Amniotic stem cell (primary cell): ENCODE data around the gene NUP35.

Experiments used
- DNase-seq: peaks from one replicate; lab custom pipeline; 2025; lab: John Stamatoyannopoulos, UW

Gene NUP35, protein sequence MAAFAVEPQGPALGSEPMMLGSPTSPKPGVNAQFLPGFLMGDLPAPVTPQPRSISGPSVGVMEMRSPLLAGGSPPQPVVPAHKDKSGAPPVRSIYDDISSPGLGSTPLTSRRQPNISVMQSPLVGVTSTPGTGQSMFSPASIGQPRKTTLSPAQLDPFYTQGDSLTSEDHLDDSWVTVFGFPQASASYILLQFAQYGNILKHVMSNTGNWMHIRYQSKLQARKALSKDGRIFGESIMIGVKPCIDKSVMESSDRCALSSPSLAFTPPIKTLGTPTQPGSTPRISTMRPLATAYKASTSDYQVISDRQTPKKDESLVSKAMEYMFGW

GRCh38 chr2:183124222-183124956, at the start of gene NUP35:
NUP35 (plus strand) TSS chr2:183124443; CDS start chr2:183124458, 15 bp downstream.
- DNase-seq = peak; percentile 97

DNA sequence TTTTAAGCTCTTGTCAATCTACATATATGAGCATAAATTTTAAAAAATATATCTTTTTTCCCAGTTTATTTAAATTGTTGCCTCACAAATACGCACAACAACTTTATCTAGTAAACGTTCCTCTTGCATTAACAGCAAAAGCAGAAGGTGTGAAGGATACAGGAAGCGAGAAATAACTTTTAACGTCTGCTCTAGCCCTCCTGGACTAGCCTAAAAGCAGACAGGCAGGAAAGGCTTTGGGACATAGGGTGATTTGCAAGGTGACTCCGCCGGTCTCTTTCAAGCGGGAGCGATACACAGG, 46.1 kb upstream of the NUP35 start:
- DNase-seq = no peak

DNA sequence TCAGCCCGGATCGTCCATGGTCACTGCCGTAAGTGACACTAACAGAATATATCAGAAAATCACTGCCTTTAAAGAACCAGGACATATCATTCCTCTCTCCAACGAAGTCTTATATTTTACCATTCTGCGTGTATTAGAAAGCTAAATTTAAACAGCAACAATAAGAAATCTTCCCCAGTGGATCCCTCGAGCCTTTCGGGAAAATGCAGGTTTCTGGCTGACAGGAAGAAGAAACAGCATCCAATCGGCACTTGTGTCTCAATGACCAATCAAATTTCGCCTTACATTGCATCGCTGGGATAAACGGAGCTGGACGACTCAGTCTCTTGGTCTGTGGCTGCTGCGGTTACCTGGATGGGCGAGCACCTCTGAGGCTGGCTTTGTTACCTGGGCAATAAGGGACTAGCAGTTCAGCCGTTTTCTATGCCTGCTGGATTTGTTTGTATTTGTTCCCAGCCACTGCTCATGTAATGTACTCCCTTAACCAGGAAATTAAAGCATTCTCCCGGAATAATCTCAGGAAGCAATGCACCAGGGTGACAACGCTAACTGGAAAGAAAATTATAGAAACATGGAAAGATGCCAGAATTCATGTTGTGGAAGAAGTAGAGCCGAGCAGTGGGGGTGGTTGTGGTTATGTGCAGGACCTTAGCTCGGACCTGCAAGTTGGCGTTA, 45.6 kb upstream of the NUP35 start, which contains the start of gene DUSP19:
DUSP19 (plus strand) TSS at position 284 of the 675 bp plus-strand sequence; CDS start at position 471, 187 bp downstream.
- peak; percentile 64 for DNase-seq

- DNase-seq = no peak
Observed at GRCh38 chr2:183079139-183079775, 45.0 kb upstream of the NUP35 start.

DNA sequence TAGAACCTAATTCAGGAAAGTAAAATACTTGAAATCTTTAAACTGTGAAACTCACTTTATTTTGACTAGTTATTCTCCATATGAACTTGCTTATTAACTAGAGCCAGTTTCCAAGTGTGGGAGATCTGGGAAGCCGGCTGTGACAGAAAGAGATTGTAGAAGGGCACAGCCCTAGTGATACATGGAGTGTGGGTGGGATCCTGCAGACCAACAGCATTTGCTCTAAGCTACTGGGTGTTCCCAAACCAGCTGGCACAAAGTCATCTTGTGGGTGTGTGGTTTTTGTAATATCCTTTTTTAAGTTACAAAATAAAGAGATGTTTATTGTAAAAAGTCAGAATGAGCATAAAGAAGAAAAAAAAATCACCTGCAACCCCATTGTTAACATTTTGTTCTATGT, 42.3 kb upstream of the NUP35 start:
- DNase-seq = no peak

DNA sequence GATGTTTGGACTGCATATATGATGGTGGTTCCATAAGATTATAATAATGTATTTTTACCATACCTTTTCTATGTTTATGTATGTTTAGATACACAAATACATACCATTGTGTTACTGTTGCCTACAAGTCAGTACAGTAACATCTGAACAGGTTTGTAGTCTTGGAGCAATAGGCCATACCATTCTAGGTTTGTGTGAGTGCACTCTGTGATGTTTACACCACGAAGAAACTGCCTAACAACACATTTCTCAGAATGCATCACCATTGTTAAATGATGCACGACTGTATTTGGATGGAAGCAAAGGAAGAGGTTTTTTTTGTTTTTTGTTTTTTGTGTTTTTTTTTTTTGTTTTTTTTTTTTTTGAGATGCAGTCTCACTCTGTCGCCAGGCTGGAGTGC, 36.2 kb upstream of the NUP35 start:
- no peak for DNase-seq

DNA sequence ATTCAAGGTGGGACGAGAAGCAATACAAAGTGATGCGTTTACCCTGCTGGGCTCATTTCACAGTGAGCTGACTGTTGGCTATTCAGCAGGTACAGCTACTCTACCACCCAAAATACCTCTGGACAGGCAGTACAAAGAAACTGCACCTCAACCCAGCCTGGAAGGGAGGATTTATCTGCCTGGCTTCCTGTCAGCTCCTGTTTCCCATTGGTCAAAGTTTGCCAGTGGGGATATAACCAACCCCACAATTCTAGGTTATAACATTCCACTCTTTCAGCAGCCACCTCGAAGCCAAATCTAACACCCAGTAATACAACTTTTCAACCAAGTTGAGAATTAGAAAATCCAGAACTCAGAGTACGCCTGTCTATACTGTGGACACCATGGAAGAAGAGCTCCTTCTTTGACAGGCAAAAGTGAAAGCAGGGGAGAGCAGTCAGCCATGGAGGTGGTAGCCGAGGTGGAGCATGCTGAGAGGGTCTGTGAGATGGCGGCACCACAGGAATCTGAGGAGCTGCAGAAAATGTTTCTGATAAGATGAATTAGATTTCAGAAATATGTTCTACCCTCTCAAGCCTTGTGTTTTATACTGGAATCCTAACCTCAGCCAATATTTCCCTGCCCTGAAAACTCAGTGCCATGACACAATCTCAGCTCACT, 34.9 kb upstream of the NUP35 start:
- DNase-seq = no peak

DNA sequence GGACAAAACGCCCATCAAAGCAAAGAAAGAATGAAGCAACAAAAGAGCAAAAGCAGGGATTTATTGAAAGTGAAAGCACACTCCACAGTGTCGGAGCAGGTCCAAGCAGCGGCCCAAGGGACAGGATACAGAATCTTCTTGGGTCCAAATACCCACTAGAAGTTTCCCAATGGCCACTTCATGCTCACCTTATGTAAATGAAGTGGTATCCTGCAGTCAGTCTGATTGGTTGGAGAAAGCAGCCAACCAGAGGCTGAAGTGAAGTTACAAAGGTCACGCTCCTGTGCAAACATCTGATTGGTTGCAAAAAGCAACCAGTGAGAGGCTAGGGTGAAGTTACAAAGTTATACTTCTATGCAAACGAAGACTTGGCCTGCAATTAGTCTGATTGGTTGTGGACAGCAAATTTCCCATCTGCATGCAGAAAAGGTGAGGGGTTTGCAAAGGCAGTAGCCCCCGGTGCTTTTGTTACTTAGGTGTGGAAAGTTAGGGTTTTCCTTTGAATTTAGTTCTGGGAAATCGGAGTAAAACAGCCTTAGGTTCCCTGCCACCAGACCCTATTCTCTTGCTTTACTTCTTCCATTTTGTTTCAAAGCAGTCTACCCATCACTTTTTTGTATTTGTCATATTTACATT, 32.8 kb upstream of the NUP35 start:
- no peak for DNase-seq

DNA sequence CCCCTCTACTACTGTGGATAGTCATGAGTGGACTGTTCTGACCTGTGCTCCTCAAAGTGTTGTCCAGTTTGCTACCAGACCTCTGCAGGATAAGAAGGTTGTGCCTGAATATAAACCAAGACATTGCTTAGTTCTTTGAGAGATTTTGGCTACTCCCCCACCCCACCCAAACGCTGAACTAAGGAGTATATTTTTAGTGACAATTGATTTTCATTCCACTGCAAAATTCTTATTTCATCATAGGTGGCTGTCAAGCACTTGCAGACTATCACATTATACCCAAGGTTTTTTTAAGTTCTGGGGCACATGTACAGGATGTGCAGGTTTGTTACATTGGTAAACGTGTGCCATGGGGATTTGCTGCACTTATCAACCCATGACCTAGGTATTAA, 32.3 kb upstream of the NUP35 start:
- DNase-seq = no peak

DNA sequence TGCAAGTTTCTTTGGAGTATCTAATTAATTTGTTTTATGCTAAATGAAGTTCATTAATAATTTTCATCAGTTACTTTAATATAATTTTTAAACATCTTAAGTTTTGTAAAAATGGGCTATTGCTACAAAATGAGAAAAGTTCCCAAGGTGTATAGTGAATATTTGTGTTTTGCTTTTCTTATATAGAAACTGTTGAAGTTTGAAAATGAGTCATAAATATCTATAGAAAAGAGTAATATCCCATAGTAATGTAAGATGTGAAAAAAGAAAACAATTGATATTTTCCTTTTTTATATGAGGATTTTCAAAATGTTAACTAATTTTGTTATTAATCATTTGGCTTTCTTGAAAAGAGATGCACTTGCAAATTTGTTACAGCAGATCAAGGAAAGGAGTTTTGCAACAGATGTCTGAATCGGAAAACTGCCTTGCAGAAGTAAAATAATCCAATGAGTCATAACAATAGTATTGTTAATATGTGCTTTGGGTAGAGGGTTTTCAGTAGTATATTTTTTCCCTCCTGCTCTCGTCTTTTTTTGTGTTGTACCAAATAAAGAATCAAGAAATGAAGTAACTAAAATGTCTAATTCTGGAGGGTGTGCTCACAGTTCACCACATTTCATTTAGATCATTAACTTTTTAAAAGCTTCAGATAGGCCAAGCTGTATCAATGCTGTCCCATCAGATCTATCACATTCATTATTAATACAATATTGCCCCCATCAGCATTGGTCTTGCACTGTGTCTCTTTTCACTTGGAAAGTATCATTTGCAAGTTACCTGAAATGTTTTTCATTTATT, 30.2 kb upstream of the NUP35 start:
- DNase-seq = no peak

DNA sequence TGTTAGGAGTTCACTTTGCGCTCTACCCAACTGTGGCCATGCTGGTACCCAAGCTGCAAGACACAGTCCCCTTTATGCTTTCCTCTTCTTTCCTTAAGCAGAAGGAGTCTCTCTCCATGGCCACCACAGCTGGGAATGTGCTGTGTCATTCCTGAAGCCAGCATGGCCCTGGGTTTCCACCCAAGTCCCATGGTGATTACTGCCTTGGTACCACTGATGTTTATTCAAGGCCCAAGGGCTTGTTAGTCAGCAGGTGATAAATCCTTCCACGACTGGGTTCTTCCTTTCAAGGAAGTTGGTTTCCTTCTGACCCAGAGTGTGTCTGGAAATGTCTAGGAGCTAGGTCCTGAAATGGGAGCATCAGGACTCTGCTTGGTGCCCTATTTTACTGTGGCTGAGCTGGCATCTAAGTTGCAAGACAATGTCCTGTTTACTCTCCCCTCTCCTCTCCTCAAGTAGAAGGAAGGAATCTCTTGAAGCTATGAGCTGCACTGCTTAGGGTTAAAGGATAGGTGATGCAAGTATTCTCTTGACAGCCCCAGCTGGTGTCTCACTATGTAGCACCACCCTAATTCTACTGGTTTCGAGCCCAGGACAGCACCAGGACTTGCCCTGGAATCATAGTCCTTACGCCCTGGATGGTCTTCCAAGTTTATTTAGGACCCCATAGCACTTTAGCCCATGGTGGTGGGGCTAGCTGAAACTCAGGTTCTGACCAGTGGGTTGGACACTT, 18.7 kb upstream of the NUP35 start:
- no peak for DNase-seq

DNA sequence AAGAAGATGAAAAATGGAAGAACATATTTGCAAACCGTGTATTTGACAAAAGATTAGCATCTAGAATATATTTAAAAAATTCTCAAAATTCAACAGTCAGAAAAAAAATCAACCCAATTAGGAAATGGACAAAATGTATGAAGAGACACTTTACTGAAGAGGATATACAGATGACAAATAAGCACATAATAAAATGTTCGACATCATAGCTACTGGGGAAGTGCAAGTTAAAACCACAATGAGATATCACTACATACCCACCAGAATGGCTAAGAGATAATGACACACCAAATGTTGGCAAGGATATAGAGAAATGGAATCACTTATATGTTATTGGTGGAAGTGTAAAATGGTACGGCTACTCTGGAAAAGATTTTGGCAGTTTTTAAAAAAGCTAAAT, 11.7 kb upstream of the NUP35 start:
- no peak for DNase-seq

DNA sequence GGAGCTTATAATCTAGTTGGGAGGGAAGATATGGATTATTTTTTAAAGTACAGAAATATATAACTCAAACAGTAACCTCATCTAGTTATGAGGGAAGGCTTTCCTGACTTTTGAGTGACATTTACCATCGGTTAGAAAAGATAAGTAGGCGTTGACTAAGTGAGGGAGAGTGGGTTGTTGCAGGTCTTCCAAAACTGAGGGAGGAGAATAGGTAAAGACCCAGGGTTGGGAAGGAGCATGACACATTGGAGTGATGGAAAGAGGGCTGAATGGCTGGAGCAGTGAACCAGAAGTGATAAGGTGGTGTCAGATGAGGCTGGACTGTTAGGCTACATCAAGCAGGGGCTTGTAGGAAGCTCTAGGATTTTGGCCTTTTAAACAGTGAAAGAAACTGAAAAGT, 10.6 kb upstream of the NUP35 start:
- no peak for DNase-seq

GRCh38 chr2:183117226-183117625, 7.0 kb upstream of the NUP35 start:
- DNase-seq = no peak

DNA sequence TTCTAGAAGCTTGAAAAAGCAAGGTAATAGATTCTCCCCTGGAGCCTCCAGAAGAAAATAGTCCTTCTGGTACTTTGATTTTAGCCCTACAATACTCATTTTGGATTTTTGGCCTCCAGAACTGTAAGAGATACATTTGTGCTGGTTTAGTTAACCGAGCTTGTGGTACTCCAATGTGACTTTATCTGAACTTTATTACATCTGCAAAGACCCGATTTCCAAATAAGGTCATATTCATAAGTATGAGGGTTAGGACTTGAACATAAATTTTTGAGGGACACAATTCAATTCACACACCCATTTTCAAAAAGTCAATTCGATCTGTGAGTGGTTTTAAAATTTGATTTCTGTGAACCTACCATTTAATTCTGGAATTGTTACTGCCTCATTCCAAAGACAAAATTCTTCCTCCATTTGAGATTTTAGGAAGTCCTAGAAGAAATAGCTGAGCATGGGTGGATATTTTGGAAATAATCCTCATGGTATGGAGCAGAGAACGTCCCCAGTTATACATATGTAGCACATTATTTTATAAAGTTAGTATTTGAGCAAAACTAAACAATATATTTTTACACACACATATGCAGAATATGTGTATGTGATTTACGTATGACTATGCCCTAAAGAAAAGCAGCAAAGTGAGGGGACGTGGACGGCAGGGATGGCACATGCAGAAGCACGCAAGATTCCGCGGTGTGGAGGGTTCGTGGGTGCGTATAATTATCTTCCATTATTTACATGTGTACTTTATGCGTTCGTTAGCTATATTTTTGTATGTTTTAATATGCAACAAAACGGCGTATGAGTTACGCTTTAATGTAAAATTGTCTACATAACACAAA, 905 bp upstream of the NUP35 start:
- DNase-seq = no peak

- no peak for DNase-seq
Observed at GRCh38 chr2:183123959-183124221, 353 bp upstream of the NUP35 start.

GRCh38 chr2:183124957-183125255, 663 bp downstream of the NUP35 start:
- DNase-seq = no peak

DNA sequence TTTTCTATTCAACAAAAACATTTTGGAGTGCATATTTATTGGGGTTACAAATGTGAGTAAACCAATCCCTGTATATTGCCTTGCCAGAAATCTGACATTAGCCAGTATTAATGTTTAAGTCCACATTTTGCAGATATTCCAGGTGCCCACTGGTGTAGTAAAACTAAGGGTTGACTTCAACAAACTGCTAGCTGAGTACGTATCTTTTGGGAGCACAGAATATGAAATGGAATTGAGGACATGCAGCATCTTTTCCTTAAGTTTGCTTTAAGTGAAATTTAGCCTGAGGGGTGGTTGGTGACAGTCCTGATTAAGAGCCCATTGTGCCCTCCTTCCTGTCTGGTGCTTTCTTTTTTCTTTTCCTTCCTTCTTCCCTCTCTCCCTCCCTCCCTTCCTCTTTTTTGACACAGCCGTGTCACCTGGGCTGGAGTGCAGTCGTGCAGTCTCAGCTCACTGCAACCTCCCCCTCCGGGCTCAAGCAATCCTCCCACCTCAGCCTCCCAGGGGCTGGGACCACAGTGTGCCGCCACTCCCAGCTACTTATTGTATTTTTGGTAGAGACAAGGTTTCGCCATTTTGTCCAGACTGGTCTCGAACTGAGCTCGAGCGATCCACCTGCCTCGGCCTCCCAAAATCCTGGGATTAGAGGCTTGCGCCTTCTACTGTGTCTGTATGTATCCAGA, 1.6 kb downstream of the NUP35 start:
- DNase-seq = no peak

DNA sequence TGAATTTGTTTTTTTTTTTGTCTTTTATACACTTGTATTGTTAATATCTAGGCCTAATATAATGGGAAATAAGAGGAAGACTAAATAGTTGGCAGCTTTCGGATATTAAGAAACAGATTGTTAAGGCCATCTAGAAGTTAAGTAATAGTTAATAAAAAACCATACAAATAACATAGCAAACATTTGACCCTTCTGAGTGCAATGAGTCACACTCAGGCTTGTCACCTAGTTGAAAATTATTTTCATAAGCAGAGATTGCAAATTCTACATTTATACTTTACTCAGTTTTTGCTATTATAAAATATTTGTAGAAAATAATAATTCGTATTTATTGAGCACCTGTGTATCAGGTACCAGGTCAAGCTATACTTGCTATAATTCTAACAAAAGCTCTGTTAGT, 2.4 kb downstream of the NUP35 start:
- DNase-seq = no peak
